ENCODE measurements around the gene SYNDIG1.

DNA sequence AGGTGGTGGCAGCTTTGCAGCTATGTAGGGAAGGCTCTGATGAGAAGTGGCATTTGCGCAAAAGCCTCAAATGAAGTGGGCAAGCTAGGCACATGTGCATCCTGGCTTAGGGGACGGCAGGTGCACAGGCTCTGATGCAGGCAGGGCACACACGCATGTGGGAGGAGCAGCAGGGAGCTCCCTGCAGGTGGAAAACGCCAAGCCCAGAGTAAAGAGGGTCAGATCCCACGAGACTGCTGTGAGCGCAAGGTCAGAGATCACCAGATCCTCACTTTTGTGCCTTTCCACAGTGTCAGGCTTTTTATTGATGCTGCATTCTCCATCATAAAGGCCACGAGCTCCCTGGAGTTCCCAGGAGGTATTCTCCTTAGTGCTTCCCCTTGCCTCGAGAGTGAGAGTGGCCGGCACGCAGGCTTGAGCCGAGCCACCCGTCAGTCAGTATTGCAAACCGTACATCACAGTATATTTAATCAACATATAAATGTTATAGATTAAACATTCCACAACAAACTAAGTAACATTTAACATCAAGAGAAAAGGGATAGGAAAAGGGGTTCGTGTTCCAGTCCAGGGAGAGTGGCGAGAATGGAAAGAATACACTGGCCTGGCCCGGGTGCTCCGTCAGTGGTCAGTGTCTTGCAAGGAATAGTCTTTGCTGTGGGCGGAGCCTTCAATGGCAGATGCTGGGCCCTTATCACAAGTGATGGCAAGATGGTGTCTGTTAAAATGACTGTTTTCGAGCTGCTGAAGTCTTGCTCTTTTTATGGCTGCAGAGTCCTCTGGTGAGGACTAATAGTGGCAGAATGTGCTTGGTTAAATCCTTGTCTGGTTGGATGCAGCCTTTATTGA, 109.4 kb downstream of the SYNDIG1 start:
- TF ChIP-seq, protein P1, sequence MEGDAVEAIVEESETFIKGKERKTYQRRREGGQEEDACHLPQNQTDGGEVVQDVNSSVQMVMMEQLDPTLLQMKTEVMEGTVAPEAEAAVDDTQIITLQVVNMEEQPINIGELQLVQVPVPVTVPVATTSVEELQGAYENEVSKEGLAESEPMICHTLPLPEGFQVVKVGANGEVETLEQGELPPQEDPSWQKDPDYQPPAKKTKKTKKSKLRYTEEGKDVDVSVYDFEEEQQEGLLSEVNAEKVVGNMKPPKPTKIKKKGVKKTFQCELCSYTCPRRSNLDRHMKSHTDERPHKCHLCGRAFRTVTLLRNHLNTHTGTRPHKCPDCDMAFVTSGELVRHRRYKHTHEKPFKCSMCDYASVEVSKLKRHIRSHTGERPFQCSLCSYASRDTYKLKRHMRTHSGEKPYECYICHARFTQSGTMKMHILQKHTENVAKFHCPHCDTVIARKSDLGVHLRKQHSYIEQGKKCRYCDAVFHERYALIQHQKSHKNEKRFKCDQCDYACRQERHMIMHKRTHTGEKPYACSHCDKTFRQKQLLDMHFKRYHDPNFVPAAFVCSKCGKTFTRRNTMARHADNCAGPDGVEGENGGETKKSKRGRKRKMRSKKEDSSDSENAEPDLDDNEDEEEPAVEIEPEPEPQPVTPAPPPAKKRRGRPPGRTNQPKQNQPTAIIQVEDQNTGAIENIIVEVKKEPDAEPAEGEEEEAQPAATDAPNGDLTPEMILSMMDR (IDR thresholded peaks at IDR 0.05), result no peak
- TF ChIP-seq POLR2A (IDR thresholded peaks at IDR 0.05) (no peak), EP300 (IDR thresholded peaks at IDR 0.05) (no peak)

Data from tibial nerve (tissue), 4 donors.